H9 (cell line): ENCODE results near the gene ZC3HAV1. TPM values are rescaled to one million over a fixed set of nuclear protein-coding genes. Genes with fewer than 3 reads are reported as not detected.
"Not testable (repeated sequence)": the region's sequence is repeated elsewhere in the genome, so short reads cannot be mapped to it uniquely, and the experiment has no call there.

Source experiments
- DNase-seq: peaks from one replicate; pipeline ENCODE4 v3.0.0-alpha.2; 2017
- H2AFZ ChIP-seq: one replicate; pipeline ENCODE4 v1.6.1; 2013; ENCODE audit warnings: mild to moderate bottlenecking, low read length, control low read depth, moderate library complexity
- H2AK5ac ChIP-seq: 2 replicates; pipeline ENCODE4 v1.6.1; 2013; ENCODE audit warnings: low read length, control low read depth, mixed read lengths; ENCODE audit not compliant: insufficient read length
- H2BK120ac ChIP-seq: one replicate; pipeline ENCODE4 v1.6.1; 2013; ENCODE audit warnings: low read depth, mild to moderate bottlenecking, low read length, control low read depth, inconsistent platforms; ENCODE audit not compliant: poor library complexity, severe bottlenecking
- H2BK12ac ChIP-seq: 2 replicates; pipeline ENCODE4 v1.6.1; 2013; ENCODE audit warnings: low read length, control low read depth, mixed read lengths, low read depth; ENCODE audit not compliant: insufficient read length
- H2BK15ac ChIP-seq: 2 replicates; pipeline ENCODE4 v1.6.1; 2013; ENCODE audit warnings: low read depth, low read length, control low read depth
- H2BK20ac ChIP-seq: one replicate; pipeline ENCODE4 v1.6.1; 2013; ENCODE audit warnings: low read depth, mild to moderate bottlenecking, low read length, control low read depth, inconsistent platforms; ENCODE audit not compliant: poor library complexity, severe bottlenecking
- H2BK5ac ChIP-seq: 2 replicates; pipeline ENCODE4 v1.6.1; 2013; ENCODE audit warnings: low read length, control low read depth, mixed read lengths; ENCODE audit not compliant: insufficient read length
- H3K14ac ChIP-seq: 2 replicates; pipeline ENCODE4 v1.6.1; 2013; ENCODE audit warnings: low read length, control low read depth; ENCODE audit not compliant: insufficient read depth
- H3K18ac ChIP-seq: 2 replicates; pipeline ENCODE4 v1.6.1; 2013; ENCODE audit warnings: low read depth, mild to moderate bottlenecking, mixed read lengths, low read length, control low read depth; ENCODE audit not compliant: insufficient read length
- H3K23ac ChIP-seq: 2 replicates; pipeline ENCODE4 v1.6.1; 2013; ENCODE audit warnings: low read length, control low read depth, mixed read lengths, low read depth; ENCODE audit not compliant: insufficient read length
- H3K23me2 ChIP-seq: 2 replicates; pipeline ENCODE4 v1.6.1; 2013; ENCODE audit warnings: low read depth, mild to moderate bottlenecking, mixed read lengths, low read length, control low read depth; ENCODE audit not compliant: insufficient read length, poor library complexity, severe bottlenecking
- H3K27ac ChIP-seq: 2 replicates; pipeline ENCODE4 v1.5.1; 2013; ENCODE audit warnings: low read length, control low read depth, mixed read lengths, low read depth; ENCODE audit not compliant: insufficient read length
- H3K27me3 ChIP-seq: 2 replicates; pipeline ENCODE4 v1.6.1; 2013; ENCODE audit warnings: low read length, control low read depth, inconsistent platforms; ENCODE audit not compliant: insufficient read depth
- H3K4ac ChIP-seq: 2 replicates; pipeline ENCODE4 v1.6.1; 2013; ENCODE audit warnings: low read depth, mild to moderate bottlenecking, control low read depth, inconsistent platforms, low read length, moderate library complexity
- H3K4me1 ChIP-seq: 2 replicates; pipeline ENCODE4 v1.6.1; 2013; ENCODE audit warnings: low read length, control low read depth, inconsistent platforms; ENCODE audit not compliant: insufficient read depth
- H3K4me2 ChIP-seq: 2 replicates; pipeline ENCODE4 v1.6.1; 2013; ENCODE audit warnings: low read length, control low read depth, mixed read lengths; ENCODE audit not compliant: insufficient read length, insufficient read depth
- H3K56ac ChIP-seq: 2 replicates; pipeline ENCODE4 v1.6.1; 2013; ENCODE audit warnings: low read depth, mild to moderate bottlenecking, mixed read lengths, low read length, control low read depth; ENCODE audit not compliant: insufficient read length
- H3K79me1 ChIP-seq: 2 replicates; pipeline ENCODE4 v1.6.1; 2013; ENCODE audit warnings: low read depth, mild to moderate bottlenecking, moderate library complexity, low read length, control low read depth, inconsistent platforms; ENCODE audit not compliant: insufficient read depth, poor library complexity, severe bottlenecking
- H3K79me2 ChIP-seq: 2 replicates; pipeline ENCODE4 v1.6.1; 2013; ENCODE audit warnings: low read length, control low read depth, inconsistent platforms; ENCODE audit not compliant: insufficient read depth
- H3K9ac ChIP-seq: 2 replicates; pipeline ENCODE4 v1.6.1; 2013; ENCODE audit warnings: low read length, control low read depth, mixed read lengths; ENCODE audit not compliant: insufficient read length; ENCODE audit errors: extremely low read depth
- H3K9me3 ChIP-seq: one replicate; pipeline ENCODE4 v1.6.1; 2013; ENCODE audit warnings: low read depth, low read length, inconsistent platforms; ENCODE audit not compliant: control insufficient read depth
- H3T11ph ChIP-seq: one replicate; pipeline ENCODE4 v1.6.1; 2013; ENCODE audit warnings: mild to moderate bottlenecking, low read length, control low read depth, inconsistent platforms
- H4K20me1 ChIP-seq: one replicate; pipeline ENCODE4 v1.6.1; 2013; ENCODE audit not compliant: control insufficient read depth, insufficient read length, insufficient read depth
- H4K5ac ChIP-seq: 2 replicates; pipeline ENCODE4 v1.6.1; 2013; ENCODE audit warnings: low read depth, mild to moderate bottlenecking, mixed read lengths, low read length, control low read depth; ENCODE audit not compliant: insufficient read length
- H4K8ac ChIP-seq: replicated peaks from 2 replicates; pipeline ENCODE4 v1.6.1; 2013; ENCODE audit warnings: low read length, control low read depth, mixed read lengths, low read depth; ENCODE audit not compliant: insufficient read length
- H4K91ac ChIP-seq: 2 replicates; pipeline ENCODE4 v1.6.1; 2013; ENCODE audit warnings: low read depth, mild to moderate bottlenecking, moderate library complexity, mixed read lengths, low read length, control low read depth; ENCODE audit not compliant: insufficient read length
- H3K27ac Mint-ChIP-seq, 3 experiments: 2 replicates in 2 of 3; 3 replicates in 1 of 3; pipeline ENCODE4 v1.8.0; 2020 to 2021; ENCODE audit warnings: mixed read lengths in 3 of 3, mild to moderate bottlenecking in 1 of 3, moderate library complexity in 1 of 3
- H3K27me3 Mint-ChIP-seq: 2 replicates; pipeline ENCODE4 v1.8.0; 2021; ENCODE audit warnings: low read depth, mild to moderate bottlenecking, moderate library complexity, mixed read lengths
- H3K36me3 Mint-ChIP-seq, 3 experiments: 2 replicates in 2 of 3; 3 replicates in 1 of 3; pipeline ENCODE4 v1.8.0; 2020 to 2021; ENCODE audit warnings: low read depth in 3 of 3, mixed read lengths in 3 of 3; ENCODE audit not compliant: insufficient read depth in 1 of 3
- H3K4me1 Mint-ChIP-seq, 2 experiments: 2 replicates each; pipeline ENCODE4 v1.8.0; 2020; ENCODE audit warnings: mixed read lengths in 2 of 2
- H3K4me3 Mint-ChIP-seq, 2 experiments: 2 replicates in 1 of 2; 3 replicates in 1 of 2; pipeline ENCODE4 v1.8.0; 2020 to 2021; ENCODE audit warnings: mild to moderate bottlenecking in 2 of 2, mixed read lengths in 2 of 2, moderate library complexity in 1 of 2
- H3K9me3 Mint-ChIP-seq, 2 experiments: 2 replicates in 1 of 2; 3 replicates in 1 of 2; pipeline ENCODE4 v1.8.0; 2020; ENCODE audit warnings: mild to moderate bottlenecking in 2 of 2, mixed read lengths in 2 of 2, moderate library complexity in 1 of 2
- WGBS: extraction: QIAGEN DNeasy Blood & Tissue Kit; methylation state at CpG from one replicate; pipeline ENCODE4 v1.1.7; 2013; ENCODE audit warnings: missing lambda C conversion rate, low lambda C conversion rate, mixed read lengths; ENCODE audit not compliant: insufficient read length; ENCODE audit errors: extremely low coverage; 5-methylcytosine and 5-hydroxymethylcytosine counted together
- total RNA-seq: library from RNA; stranded (reverse); gene quantifications from 2 replicates; pipeline ENCODE4 v1.2.1, GENCODE V29; 2021
- TF ChIP-seq, protein P1 (sequence below): fragments of 200-600 bp; sonication (generic); conservative IDR thresholded peaks from 3 replicates; pipeline ENCODE4 v1.8.0; 2021; ENCODE audit warnings: antibody characterized with exemption, mild to moderate bottlenecking

ZC3HAV1 gene
- total RNA-seq, 1 experiment from 2014 or later = 32.8 TPM

DNA sequence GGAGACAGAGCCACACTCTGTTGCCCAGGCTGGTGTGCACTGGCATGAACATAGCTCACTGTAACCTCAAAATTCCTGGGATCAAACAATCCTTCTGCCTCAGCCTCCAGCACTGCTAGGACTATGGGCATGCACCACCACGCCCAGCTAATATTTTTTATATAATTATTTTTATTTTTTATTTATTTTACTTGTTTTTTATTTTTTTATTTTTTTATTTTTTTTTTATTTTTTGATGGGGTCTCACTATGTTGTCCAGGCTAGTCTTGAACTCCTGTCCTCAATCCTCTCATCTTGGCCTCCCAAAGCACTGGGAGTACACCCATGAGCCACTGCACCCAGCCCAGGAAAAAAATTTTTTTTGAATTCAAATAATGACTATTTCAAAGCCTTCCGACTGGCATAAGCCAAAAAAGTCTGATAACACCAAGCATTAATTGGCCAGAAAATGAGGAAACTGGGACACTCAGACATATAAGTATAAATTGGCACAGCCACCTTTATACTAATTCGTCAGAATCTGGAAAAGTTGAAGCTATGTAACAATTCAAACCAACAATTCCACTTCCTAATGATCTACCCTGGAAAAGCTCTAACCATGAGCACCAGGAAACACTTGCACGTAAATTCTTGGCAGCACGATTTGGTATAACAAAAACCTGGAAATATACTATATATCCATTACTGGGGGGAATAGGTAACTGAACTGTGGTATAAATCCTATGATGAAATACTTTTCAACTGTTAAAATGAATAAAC, 6.3 kb downstream of the ZC3HAV1 start:
- Histone ChIP-seq H4K20me1 (no peaks in the 10 kb centered on the region), H3K4me1 (peaks cover 4% of the 10 kb centered on the region; the same call in 1 of the 2 replicates), H3K4me2 (no peak overlapping the region), H3K23ac (no peak overlapping the region), H4K8ac (no peak overlapping the region), H3K79me1 (peaks cover 12% of the 10 kb centered on the region), H2BK20ac (no peak overlapping the region), H3K9ac (no peak overlapping the region), H3K23me2 (peaks cover 1% of the 10 kb centered on the region), H4K5ac (no peak overlapping the region), H3K14ac (no peak overlapping the region), H4K91ac (no peak overlapping the region), H2BK15ac (no peak overlapping the region), H3K9me3 (no peaks in the 10 kb centered on the region), H3K27me3 (no peaks in the 10 kb centered on the region), H2AK5ac (no peak overlapping the region), H2BK120ac (no peak overlapping the region), H3T11ph (no peak overlapping the region), H2BK12ac (no peak overlapping the region), H2BK5ac (no peak overlapping the region), H3K18ac (no peak overlapping the region), H3K4ac (no peak overlapping the region), H3K79me2 (peaks cover 8% of the 10 kb centered on the region; the same call in 1 of the 2 replicates), H3K27ac (no peak overlapping the region), H2AFZ (no peak overlapping the region), H3K56ac (no peak overlapping the region)
- Mint-ChIP-seq H3K4me1 (peaks cover 7 to 10% of the 10 kb centered on the region in 2 experiments), H3K36me3 (peaks cover 15 to 24% (median 21%) of the 10 kb centered on the region in 3 experiments; a peak in 6 of 7 replicates), H3K27me3 (peaks cover 8% of the 10 kb centered on the region), H3K4me3 (no peak overlapping the region), H3K9me3 (peaks cover 13 to 23% of the 10 kb centered on the region in 2 experiments; a peak in 4 of 5 replicates), H3K27ac (no peak overlapping the region)
- TF ChIP-seq, protein P1, sequence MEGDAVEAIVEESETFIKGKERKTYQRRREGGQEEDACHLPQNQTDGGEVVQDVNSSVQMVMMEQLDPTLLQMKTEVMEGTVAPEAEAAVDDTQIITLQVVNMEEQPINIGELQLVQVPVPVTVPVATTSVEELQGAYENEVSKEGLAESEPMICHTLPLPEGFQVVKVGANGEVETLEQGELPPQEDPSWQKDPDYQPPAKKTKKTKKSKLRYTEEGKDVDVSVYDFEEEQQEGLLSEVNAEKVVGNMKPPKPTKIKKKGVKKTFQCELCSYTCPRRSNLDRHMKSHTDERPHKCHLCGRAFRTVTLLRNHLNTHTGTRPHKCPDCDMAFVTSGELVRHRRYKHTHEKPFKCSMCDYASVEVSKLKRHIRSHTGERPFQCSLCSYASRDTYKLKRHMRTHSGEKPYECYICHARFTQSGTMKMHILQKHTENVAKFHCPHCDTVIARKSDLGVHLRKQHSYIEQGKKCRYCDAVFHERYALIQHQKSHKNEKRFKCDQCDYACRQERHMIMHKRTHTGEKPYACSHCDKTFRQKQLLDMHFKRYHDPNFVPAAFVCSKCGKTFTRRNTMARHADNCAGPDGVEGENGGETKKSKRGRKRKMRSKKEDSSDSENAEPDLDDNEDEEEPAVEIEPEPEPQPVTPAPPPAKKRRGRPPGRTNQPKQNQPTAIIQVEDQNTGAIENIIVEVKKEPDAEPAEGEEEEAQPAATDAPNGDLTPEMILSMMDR = no peak
- DNase-seq = no peak
- no CpG with 5 or more reads among the region's 5 CpGs for WGBS

DNA sequence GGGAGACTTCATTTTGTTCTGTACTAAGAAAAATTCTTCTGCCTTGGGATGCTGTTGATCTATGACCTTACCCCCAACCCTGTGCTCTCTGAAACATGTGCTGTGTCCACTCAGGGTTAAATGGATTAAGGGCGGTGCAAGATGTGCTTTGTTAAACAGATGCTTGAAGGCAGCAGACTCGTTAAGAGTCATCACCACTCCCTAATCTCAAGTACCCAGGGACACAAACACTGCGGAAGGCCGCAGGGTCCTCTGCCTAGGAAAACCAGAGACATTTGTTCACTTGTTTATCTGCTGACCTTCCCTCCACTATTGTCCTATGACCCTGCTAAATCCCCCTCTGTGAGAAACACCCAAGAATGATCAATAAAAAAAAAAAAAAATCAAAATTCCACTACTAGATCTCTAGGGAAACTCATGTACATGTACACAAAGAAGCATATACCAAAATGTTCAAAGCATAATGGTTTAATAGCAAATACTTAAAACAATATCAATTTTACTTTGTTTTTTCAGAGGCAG, 7.8 kb downstream of the ZC3HAV1 start:
- H4K91ac ChIP-seq, H3K27me3 Mint-ChIP-seq, H3K27ac ChIP-seq, H2BK20ac ChIP-seq, H3K4ac ChIP-seq, H3K9ac ChIP-seq, H3K23me2 ChIP-seq, H3K79me1 ChIP-seq, H3K23ac ChIP-seq, H3K4me2 ChIP-seq, H2AK5ac ChIP-seq, H2BK5ac ChIP-seq, H3K4me1 ChIP-seq, H4K5ac ChIP-seq, H3K18ac ChIP-seq, H3K4me1 Mint-ChIP-seq, H3K79me2 ChIP-seq, H4K8ac ChIP-seq, H4K20me1 ChIP-seq, DNase-seq, H2AFZ ChIP-seq, H2BK12ac ChIP-seq, H2BK15ac ChIP-seq, H3K4me3 Mint-ChIP-seq, H2BK120ac ChIP-seq, H3K14ac ChIP-seq, H3K56ac ChIP-seq, H3K27ac Mint-ChIP-seq, H3T11ph ChIP-seq, H3K9me3 ChIP-seq, H3K27me3 ChIP-seq: not testable (repeated sequence)
- peaks cover 15 to 24% (median 21%) of the 10 kb centered on the region in 3 experiments; a peak in 6 of 7 replicates for H3K36me3 Mint-ChIP-seq
- H3K9me3 Mint-ChIP-seq = peaks cover 13 to 23% of the 10 kb centered on the region in 2 experiments; a peak in 4 of 5 replicates
- no CpG with 5 or more reads among the region's 4 CpGs for WGBS
